GM20431 (cell line): ENCODE data around the gene IL1RAP.

ENCODE experiments used
- in situ Hi-C: fragments of 300-500 bp; cut with MseI, MboI; formaldehyde crosslinking; loops from one replicate; pipeline ENCODE4 v1.15.0; 2020; ENCODE audit warnings: low sequenced_read_pairs; ENCODE audit not compliant: unreplicated experiment

Gene IL1RAP

GRCh38 chr3:190538288-190538687, 24.4 kb downstream of the IL1RAP start:
- in situ Hi-C loops, result no loop called here

- in situ Hi-C loops, result no loop called here
Observed at GRCh38 chr3:190539526-190539925, 25.6 kb downstream of the IL1RAP start.

GRCh38 chr3:190541008-190541407, 27.1 kb downstream of the IL1RAP start:
- in situ Hi-C loops, result no loop called here

- in situ Hi-C loops, result no loop called here
Observed at GRCh38 chr3:190541560-190541959, 27.7 kb downstream of the IL1RAP start.

GRCh38 chr3:190542846-190543245, 29.0 kb downstream of the IL1RAP start:
- in situ Hi-C loops, result no loop called here

- in situ Hi-C loops, result no loop called here
Observed at GRCh38 chr3:190543671-190544070, 29.8 kb downstream of the IL1RAP start.

GRCh38 chr3:190545191-190545590, 31.3 kb downstream of the IL1RAP start:
- in situ Hi-C loops, result no loop called here

- in situ Hi-C loops, result no loop called here
Observed at GRCh38 chr3:190546881-190547510, 33.1 kb downstream of the IL1RAP start.

- in situ Hi-C loops, result no loop called here
Observed at GRCh38 chr3:190548031-190548656, 34.3 kb downstream of the IL1RAP start.

GRCh38 chr3:190552021-190552420, 38.1 kb downstream of the IL1RAP start:
- in situ Hi-C loops, result no loop called here

GRCh38 chr3:190552969-190553759, 39.3 kb downstream of the IL1RAP start:
- in situ Hi-C loops, result no loop called here

- in situ Hi-C loops, result no loop called here
Observed at GRCh38 chr3:190554197-190554596, 40.3 kb downstream of the IL1RAP start.

- in situ Hi-C loops, result no loop called here
Observed at GRCh38 chr3:190556351-190556750, 42.5 kb downstream of the IL1RAP start.

- in situ Hi-C loops, result no loop called here
Observed at GRCh38 chr3:190557296-190557695, 43.4 kb downstream of the IL1RAP start.

- in situ Hi-C loops, result no loop called here
Observed at GRCh38 chr3:190558316-190558715, 44.4 kb downstream of the IL1RAP start.

GRCh38 chr3:190558796-190559195, 44.9 kb downstream of the IL1RAP start:
- in situ Hi-C loops, result no loop called here

- in situ Hi-C loops, result no loop called here
Observed at GRCh38 chr3:190560013-190560895, 46.4 kb downstream of the IL1RAP start.

GRCh38 chr3:190562866-190563510, 49.1 kb downstream of the IL1RAP start:
- in situ Hi-C loops, result no loop called here

- in situ Hi-C loops, result no loop called here
Observed at GRCh38 chr3:190564175-190564574, 50.3 kb downstream of the IL1RAP start.
